ENCODE measurements around the gene BTBD1.
"Not testable (repeated sequence)": the region's sequence is repeated elsewhere in the genome, so short reads cannot be mapped to it uniquely, and the experiment has no call there.

BTBD1 gene

GRCh38 chr15:83012636-83013035, 54.4 kb downstream of the BTBD1 start:
- no peak for DNase-seq
- no peak for TF ChIP-seq CTCF (IDR thresholded peaks at IDR 0.05)
- Histone ChIP-seq H3K27me3 (no peaks in the 10 kb centered on the region), H3K4me3 (no peak overlapping the region), H3K36me3 (peaks cover 18 to 31% (median 27%) of the 10 kb centered on the region in 3 donors), H3K4me1 (peaks cover 4 to 21% (median 18%) of the 10 kb centered on the region in 4 donors), H3K27ac (no peak overlapping the region), H3K9me3 (no peaks in the 10 kb centered on the region)
- intact Hi-C loops (cut with DNase I; ENCODE audit: low total_unique reads) = loop anchor here (5.0 to 10.0 kb wide), 2 partner anchors 92 to 195 kb away; partner anchors contain the start of genes HDGFL3 and TM6SF1

- no peaks in the 10 kb centered on the region for H3K9me3 ChIP-seq
- intact Hi-C loops (cut with DNase I; ENCODE audit: low total_unique reads) = loop anchor here (5.0 to 10.0 kb wide), 2 partner anchors 93 to 195 kb away; partner anchors contain the start of genes HDGFL3 and TM6SF1
- peak overlapping the region; percentile 93 to 95 for H3K4me3 ChIP-seq
- TF ChIP-seq CTCF (IDR thresholded peaks at IDR 0.05) = no peak
- no peaks in the 10 kb centered on the region for H3K27me3 ChIP-seq
- no peak for DNase-seq
- H3K27ac ChIP-seq = peak overlapping the region; percentile 71 to 87
- H3K4me1 ChIP-seq = peaks cover 4 to 21% (median 18%) of the 10 kb centered on the region in 4 donors
- peaks cover 12 to 34% (median 32%) of the 10 kb centered on the region in 3 donors for H3K36me3 ChIP-seq
Measured at GRCh38 chr15:83012076-83012426, 55.0 kb downstream of the BTBD1 start.

- H3K36me3 ChIP-seq = peaks cover 13 to 34% (median 32%) of the 10 kb centered on the region in 3 donors
- peaks cover 4 to 21% (median 18%) of the 10 kb centered on the region in 4 donors for H3K4me1 ChIP-seq
- peak within 1 kb of the TSS; percentile 71 to 87 for H3K27ac ChIP-seq
- no peaks in the 10 kb centered on the region for H3K27me3 ChIP-seq
- peak; percentile 83 to 93 for DNase-seq
- peak; percentile 65 to 69 for TF ChIP-seq CTCF (IDR thresholded peaks at IDR 0.05)
- peak within 1 kb of the TSS; percentile 93 to 95 for H3K4me3 ChIP-seq
- intact Hi-C loops (cut with DNase I; ENCODE audit: low total_unique reads) = loop anchor here (5.0 to 10.0 kb wide), 2 partner anchors 93 to 196 kb away; partner anchors contain the start of genes HDGFL3 and TM6SF1
- no peaks in the 10 kb centered on the region for H3K9me3 ChIP-seq
Measured at GRCh38 chr15:83011271-83012075, 55.6 kb downstream of the BTBD1 start, which contains the start of gene C15orf40. TSS of gene C15orf40 (minus strand) at chr15:83011639. CDS start at chr15:83011607, 32 bp downstream.

- Histone ChIP-seq H3K4me3 (peak overlapping the region; percentile 93 to 95), H3K4me1 (peaks cover 4 to 21% (median 18%) of the 10 kb centered on the region in 4 donors), H3K27ac (peak overlapping the region; percentile 71 to 87), H3K36me3 (peaks cover 16 to 38% (median 38%) of the 10 kb centered on the region in 3 donors), H3K9me3 (no peaks in the 10 kb centered on the region), H3K27me3 (no peaks in the 10 kb centered on the region)
- intact Hi-C loops (cut with DNase I; ENCODE audit: low total_unique reads) = loop anchor here (5.0 to 10.0 kb wide), 2 partner anchors 94 to 197 kb away; partner anchors contain the start of genes HDGFL3 and TM6SF1
- peak; percentile 63 to 65 for TF ChIP-seq CTCF (IDR thresholded peaks at IDR 0.05)
- peak; percentile 75 to 80 for DNase-seq
Measured at GRCh38 chr15:83010709-83011270, 56.3 kb downstream of the BTBD1 start.

GRCh38 chr15:83000672-83001031, 66.4 kb downstream of the BTBD1 start:
- H3K27ac ChIP-seq; intact Hi-C loops (cut with DNase I; ENCODE audit: low total_unique reads); DNase-seq; H3K4me3 ChIP-seq; H3K9me3 ChIP-seq; H3K27me3 ChIP-seq; H3K4me1 ChIP-seq: not testable (repeated sequence)
- H3K36me3 ChIP-seq = peaks cover 5 to 19% (median 11%) of the 10 kb centered on the region in 3 donors
